Measurements from ENCODE around the gene TRIM2.

TRIM2 gene

DNA sequence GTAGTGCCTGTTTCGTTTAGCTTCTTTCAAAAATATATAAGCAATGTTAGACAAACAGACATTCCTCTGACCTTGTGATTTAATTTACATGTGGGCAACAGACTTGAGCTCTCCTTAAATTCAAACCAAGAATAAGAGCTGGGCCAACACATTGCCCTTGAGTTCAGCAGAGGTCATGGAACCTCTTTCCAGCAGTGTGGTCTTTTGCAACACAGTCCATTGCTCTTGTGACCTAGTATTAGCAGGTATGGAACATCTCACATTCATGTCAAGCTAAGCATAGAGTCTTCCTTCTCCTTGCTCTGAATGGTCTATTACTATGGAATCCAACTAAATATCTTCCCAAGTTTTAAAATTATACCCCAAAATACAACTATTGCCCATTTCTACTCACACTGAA is 106.5 kb downstream of the TRIM2 start:
- DNase-seq: no peak
- TF ChIP-seq POLR2A (IDR thresholded peaks at IDR 0.05; ENCODE audit: low read length) (no peak), GATA1 (IDR thresholded peaks at IDR 0.05; ENCODE audit: low read depth, low read length) (no peak)

DNA sequence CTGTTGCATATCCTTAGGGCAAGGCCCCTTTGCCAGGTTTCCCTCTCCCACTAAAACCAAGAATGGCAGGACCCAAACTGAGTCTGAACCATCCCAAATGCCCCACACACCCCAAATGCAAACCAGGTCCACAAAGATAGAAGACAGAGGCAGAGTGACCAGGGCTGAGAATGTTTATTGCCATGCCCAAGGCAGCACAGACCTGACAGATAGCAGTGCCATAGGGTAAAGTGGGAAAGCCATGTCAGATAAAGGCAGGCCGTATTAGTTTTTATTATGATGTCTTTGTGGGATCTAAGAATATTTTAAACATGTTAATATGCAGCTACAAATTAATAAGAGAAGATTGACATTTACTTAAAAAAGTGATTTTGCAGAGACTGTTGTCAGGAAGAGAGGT is 110.7 kb downstream of the TRIM2 start:
- DNase-seq: no peak

DNA sequence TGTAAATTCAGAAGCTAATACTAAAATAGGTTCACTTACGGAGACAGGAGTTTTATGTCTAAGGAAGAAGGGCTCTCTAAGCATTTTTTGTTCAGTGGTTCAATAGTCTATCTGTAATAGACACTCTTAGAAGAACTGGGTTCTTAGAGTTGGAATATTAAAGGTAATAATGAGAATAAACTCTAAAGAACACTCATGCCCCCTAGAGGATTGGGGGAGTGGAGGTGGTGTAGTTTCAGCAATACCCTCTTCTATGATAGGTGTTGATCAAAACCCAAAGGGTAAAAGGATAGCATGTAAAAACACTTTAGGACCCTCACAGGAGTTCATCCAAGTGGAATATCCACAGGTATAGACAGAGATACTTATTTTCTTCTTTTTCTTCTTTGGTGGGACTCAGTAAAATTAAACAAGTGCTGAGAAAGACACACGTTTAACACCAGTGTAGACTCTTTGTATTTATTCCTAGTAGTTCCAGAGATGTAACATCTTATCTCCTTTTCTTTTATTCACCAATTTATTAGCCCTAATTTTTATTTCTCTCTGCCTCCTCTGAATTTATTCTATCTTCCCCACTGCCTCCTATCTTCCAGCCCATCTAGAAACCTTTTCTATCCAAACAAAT is 114.6 kb downstream of the TRIM2 start:
- TF ChIP-seq POLR2A (IDR thresholded peaks at IDR 0.05; ENCODE audit: low read length) (no peak), GATA1 (IDR thresholded peaks at IDR 0.05; ENCODE audit: low read depth, low read length) (no peak)
- DNase-seq: peak; percentile 42 to 65

More for the DNA sequence above, 110.7 kb downstream of the TRIM2 start:
- TF ChIP-seq POLR2A (IDR thresholded peaks at IDR 0.05; ENCODE audit: low read length) (no peak), GATA1 (IDR thresholded peaks at IDR 0.05; ENCODE audit: low read depth, low read length) (no peak)

- TF ChIP-seq POLR2A (IDR thresholded peaks at IDR 0.05; ENCODE audit: low read length): no peak
- no peak for TF ChIP-seq GATA1 (IDR thresholded peaks at IDR 0.05; ENCODE audit: low read depth, low read length)
- DNase-seq: no peak
Measured at GRCh38 chr4:153322791-153323190, 118.5 kb downstream of the TRIM2 start.

GRCh38 chr4:153324046-153324445 is 119.8 kb downstream of the TRIM2 start:
- TF ChIP-seq GATA1 (IDR thresholded peaks at IDR 0.05; ENCODE audit: low read depth, low read length) (no peak), POLR2A (IDR thresholded peaks at IDR 0.05; ENCODE audit: low read length) (no peak)
- no peak for DNase-seq

- TF ChIP-seq GATA1 (IDR thresholded peaks at IDR 0.05; ENCODE audit: low read depth, low read length) (no peak), POLR2A (IDR thresholded peaks at IDR 0.05; ENCODE audit: low read length) (no peak)
- no peak for DNase-seq
Measured at GRCh38 chr4:153325558-153325957, 121.3 kb downstream of the TRIM2 start.

DNA sequence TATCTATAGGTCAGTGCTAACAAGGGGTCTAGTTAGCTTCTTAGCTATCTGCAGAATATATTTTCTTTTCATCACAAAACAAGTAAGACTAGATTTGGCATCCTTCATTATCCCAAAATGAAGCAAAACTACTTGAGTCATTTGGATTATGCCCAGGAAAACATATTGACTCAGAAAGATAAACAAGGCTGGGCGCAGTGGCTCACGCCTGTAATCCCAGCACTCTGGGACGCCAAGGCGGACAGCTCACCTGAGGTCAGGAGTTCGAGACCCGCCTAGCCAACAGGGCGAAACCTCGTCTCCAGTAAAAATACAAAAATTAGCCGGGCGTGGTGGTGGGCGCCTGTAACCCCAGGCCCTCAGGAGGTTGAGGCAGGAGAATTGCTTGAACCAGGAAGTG is 122.3 kb downstream of the TRIM2 start:
- no peak for DNase-seq
- TF ChIP-seq GATA1 (IDR thresholded peaks at IDR 0.05; ENCODE audit: low read depth, low read length) (no peak), POLR2A (IDR thresholded peaks at IDR 0.05; ENCODE audit: low read length) (no peak)

GRCh38 chr4:153327247-153327646 is 123.0 kb downstream of the TRIM2 start:
- DNase-seq: no peak
- no peak for TF ChIP-seq POLR2A (IDR thresholded peaks at IDR 0.05; ENCODE audit: low read length)
- TF ChIP-seq GATA1 (IDR thresholded peaks at IDR 0.05; ENCODE audit: low read depth, low read length): no peak

- no peak for DNase-seq
- TF ChIP-seq POLR2A (IDR thresholded peaks at IDR 0.05; ENCODE audit: low read length) (no peak), GATA1 (IDR thresholded peaks at IDR 0.05; ENCODE audit: low read depth, low read length) (no peak)
Measured at GRCh38 chr4:153332936-153333335, 128.7 kb downstream of the TRIM2 start.

DNA sequence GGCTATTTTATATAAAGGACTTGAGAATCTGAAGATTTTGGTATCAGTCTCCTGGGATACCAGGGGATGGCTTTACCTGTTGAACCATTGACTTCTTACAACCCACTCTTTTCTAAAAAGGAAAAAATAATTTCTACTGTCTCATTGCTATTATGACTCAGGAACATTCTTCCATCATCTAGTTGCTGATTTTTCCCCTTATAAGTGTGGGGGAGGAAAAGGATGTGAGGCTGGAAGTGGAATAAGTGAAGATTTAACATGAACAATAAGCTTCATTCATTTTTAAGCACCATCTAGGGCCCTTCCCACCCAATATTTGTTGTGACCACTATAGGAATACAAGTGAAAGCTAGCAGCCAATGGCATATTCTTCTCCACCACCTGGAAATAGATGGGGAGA is 129.6 kb downstream of the TRIM2 start:
- no peak for DNase-seq
- TF ChIP-seq POLR2A (IDR thresholded peaks at IDR 0.05; ENCODE audit: low read length) (no peak), GATA1 (IDR thresholded peaks at IDR 0.05; ENCODE audit: low read depth, low read length) (no peak)

- DNase-seq: no peak
- TF ChIP-seq POLR2A (IDR thresholded peaks at IDR 0.05; ENCODE audit: low read length) (no peak), GATA1 (IDR thresholded peaks at IDR 0.05; ENCODE audit: low read depth, low read length) (no peak)
Measured at GRCh38 chr4:153335665-153336064, 131.4 kb downstream of the TRIM2 start.

DNA sequence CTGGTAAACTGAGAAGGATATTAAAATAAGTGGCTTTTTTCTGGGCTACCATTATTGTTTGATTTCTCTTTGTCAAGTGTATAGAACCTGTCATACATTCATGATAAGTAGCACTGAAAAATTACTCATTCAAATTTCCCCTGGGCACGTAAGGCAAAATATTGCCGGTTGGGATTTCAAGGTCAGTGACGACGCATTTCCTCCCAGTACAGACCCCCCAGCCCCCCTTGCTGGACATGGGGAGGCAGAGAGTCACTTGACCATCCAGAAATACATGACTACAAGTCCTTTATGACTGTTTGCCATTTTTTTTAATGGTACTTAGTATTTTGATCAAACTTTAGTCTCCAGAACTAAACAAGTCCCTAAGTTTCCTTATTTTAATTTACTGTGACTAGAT is 133.4 kb downstream of the TRIM2 start:
- no peak for TF ChIP-seq POLR2A (IDR thresholded peaks at IDR 0.05; ENCODE audit: low read length)
- DNase-seq: no peak

DNA sequence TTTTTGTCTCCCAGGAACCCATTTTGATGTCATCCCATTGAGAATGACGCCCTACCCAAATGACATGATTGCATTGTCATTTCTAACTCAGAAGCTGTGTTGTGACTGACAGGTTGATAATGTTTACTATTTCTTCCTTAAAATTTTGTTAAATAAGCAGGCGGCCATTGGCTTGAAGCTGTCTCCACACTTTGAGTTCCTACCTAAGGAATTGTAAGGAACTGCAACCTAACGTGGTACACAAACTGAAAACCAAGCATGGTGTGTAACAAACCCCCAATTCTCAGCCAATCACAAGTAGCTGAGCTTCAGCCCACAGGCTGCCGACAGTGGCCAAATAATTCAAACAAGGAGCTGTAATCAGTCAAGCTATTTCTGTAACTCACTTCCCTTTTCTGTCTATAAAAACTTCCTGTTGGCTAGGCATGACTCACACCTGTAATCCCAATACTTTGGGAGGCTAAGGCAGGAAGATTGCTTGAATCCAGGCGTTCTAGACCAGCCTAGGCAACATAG is 137.4 kb downstream of the TRIM2 start:
- TF ChIP-seq GATA1 (IDR thresholded peaks at IDR 0.05; ENCODE audit: low read depth, low read length): no peak
- DNase-seq: no peak

- DNase-seq: no peak
- TF ChIP-seq POLR2A (IDR thresholded peaks at IDR 0.05; ENCODE audit: low read length) (no peak), GATA1 (IDR thresholded peaks at IDR 0.05; ENCODE audit: low read depth, low read length) (no peak)
Measured at GRCh38 chr4:153342751-153343552, 138.7 kb downstream of the TRIM2 start.
